HEK293T (cell line): ENCODE results near the gene PRR3.

Experiments
- BHLHE40 ChIP-seq: fragments of 450-650 bp; IDR thresholded peaks from 2 replicates; pipeline ENCODE4 v1.6.1; 2016; ENCODE audit warnings: mild to moderate bottlenecking, moderate library complexity, borderline replicate concordance
- FOXK2 ChIP-seq: fragments of 450-650 bp; IDR thresholded peaks from 2 replicates; pipeline ENCODE4 v1.6.1; 2016; ENCODE audit warnings: mild to moderate bottlenecking
- FOXM1 ChIP-seq: fragments of 450-650 bp; IDR thresholded peaks from 2 replicates; pipeline ENCODE4 v1.6.1; 2017; ENCODE audit warnings: mild to moderate bottlenecking, borderline replicate concordance
- HDGF ChIP-seq: fragments of 450-650 bp; IDR thresholded peaks from 2 replicates; pipeline ENCODE4 v1.6.1; 2017; ENCODE audit warnings: antibody characterized with exemption, borderline replicate concordance
- L3MBTL2 ChIP-seq: fragments of 450-650 bp; conservative IDR thresholded peaks from 2 replicates; pipeline ENCODE4 v1.6.1; 2016; ENCODE audit warnings: mild to moderate bottlenecking
- NFRKB ChIP-seq: fragments of 450-650 bp; IDR thresholded peaks from 2 replicates; pipeline ENCODE4 v1.6.1; 2016; ENCODE audit warnings: mild to moderate bottlenecking, moderate library complexity
- SUZ12 ChIP-seq: fragments of 450-650 bp; IDR thresholded peaks from 2 replicates; pipeline ENCODE4 v1.6.1; 2016; ENCODE audit warnings: mild to moderate bottlenecking
- ZNF384 ChIP-seq: fragments of 450-650 bp; IDR thresholded peaks from 2 replicates; pipeline ENCODE4 v1.6.1; 2016

GRCh38 chr6:30513451-30513850 is 43.6 kb upstream of the PRR3 start:
- TF ChIP-seq FOXK2 (no peak), ZNF384 (no peak), HDGF (no peak), SUZ12 (no peak), FOXM1 (no peak), NFRKB (no peak), BHLHE40 (no peak), L3MBTL2 (no peak)
